Colonic mucosa (tissue), 4 donors: ENCODE data around the gene ST7. TPM values are rescaled to one million over a fixed set of nuclear protein-coding genes. Genes with fewer than 3 reads are reported as not detected.

Experiments used
- DNase-seq: peaks from one replicate; pipeline ENCODE4 v3.0.0-alpha.2; 2020
- H3K27ac ChIP-seq: fragments of 200-600 bp; one replicate; pipeline ENCODE4 v1.8.0; 2021
- H3K27me3 ChIP-seq: fragments of 200-600 bp; one replicate; pipeline ENCODE4 v1.8.0; 2021
- H3K36me3 ChIP-seq: fragments of 200-600 bp; one replicate; pipeline ENCODE4 v1.8.0; 2021
- H3K4me1 ChIP-seq: fragments of 200-600 bp; one replicate; pipeline ENCODE4 v1.8.0; 2021; ENCODE audit warnings: mild to moderate bottlenecking
- H3K4me3 ChIP-seq: fragments of 200-600 bp; one replicate; pipeline ENCODE4 v1.8.0; 2021
- H3K9ac ChIP-seq, 2 donors: one replicate each; pipeline ENCODE4 v1.7.0; 2013; ENCODE audit warnings: control low read depth in 2 of 2, low read depth in 2 of 2, low read length in 2 of 2
- H3K9me3 ChIP-seq: fragments of 200-600 bp; one replicate; pipeline ENCODE4 v1.8.0; 2021
- CTCF ChIP-seq: fragments of 200-600 bp; IDR thresholded peaks from one replicate; pipeline ENCODE4 v1.8.0; 2022; ENCODE audit warnings: antibody characterized with exemption, mild to moderate bottlenecking
- intact Hi-C: fragments of 100-400 bp; cut with DNase I; formaldehyde crosslinking; loops from one replicate; pipeline ENCODE4 v1.14.1; 2022
- total RNA-seq, 2 donors: library from RNA; stranded (reverse); fragmentation: NEBNext Ultra II Directional in 1 of 2; extraction: Animal tissue kit (Norgen Biotek cat#: 25700) in 1 of 2; gene quantifications; one replicate each; pipeline ENCODE4 v1.2.1, GENCODE V29; 2021
- donor health status: healthy.
- donor health status: DM: no; HTN: no; CAD: no.
- donor health status: DM: no; HTN: no; CAD: no.

Gene ST7
- total RNA-seq, 2 donors from 2014 or later = 10.6 to 12.2 TPM

GRCh38 chr7:117152213-117153007, 199.1 kb downstream of the ST7 start:
- no peak overlapping the region for H3K4me3 ChIP-seq
- H3K9me3 ChIP-seq = no peaks in the 10 kb centered on the region
- no peaks in the 10 kb centered on the region for H3K27me3 ChIP-seq
- no peak overlapping the region for H3K9ac ChIP-seq
- H3K4me1 ChIP-seq = no peaks in the 10 kb centered on the region
- no peak for DNase-seq
- no peak overlapping the region for H3K27ac ChIP-seq
- intact Hi-C loops = no loop called here
- no peaks in the 10 kb centered on the region for H3K36me3 ChIP-seq
- no peak for TF ChIP-seq CTCF

GRCh38 chr7:117153016-117153545, 199.8 kb downstream of the ST7 start:
- H3K36me3 ChIP-seq = no peaks in the 10 kb centered on the region
- no peak overlapping the region for H3K27ac ChIP-seq
- no peaks in the 10 kb centered on the region for H3K9me3 ChIP-seq
- H3K4me1 ChIP-seq = no peaks in the 10 kb centered on the region
- H3K9ac ChIP-seq = no peak overlapping the region
- intact Hi-C loops = no loop called here
- TF ChIP-seq CTCF = no peak
- H3K27me3 ChIP-seq = no peaks in the 10 kb centered on the region
- H3K4me3 ChIP-seq = no peak overlapping the region
- DNase-seq = no peak

DNA sequence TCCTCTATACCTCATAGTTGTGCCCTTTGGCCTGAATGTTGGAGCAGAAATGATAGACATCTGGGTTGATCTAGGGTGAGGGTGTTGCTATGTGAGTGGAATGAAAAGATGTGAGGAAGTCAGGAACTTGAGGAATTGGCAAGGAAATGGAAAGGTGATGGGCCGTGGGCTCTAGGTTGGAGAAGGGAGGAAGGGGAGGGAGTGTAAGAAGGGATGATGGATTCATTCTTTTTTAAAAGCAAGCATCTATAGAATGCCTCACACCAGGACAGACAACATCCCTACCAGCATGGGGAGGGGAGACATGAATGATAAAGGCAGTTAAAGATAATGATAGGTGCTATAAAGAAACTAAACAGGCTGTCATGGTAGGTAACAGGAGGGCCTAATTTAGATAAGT, 201.4 kb downstream of the ST7 start:
- Histone ChIP-seq H3K36me3 (no peaks in the 10 kb centered on the region), H3K4me3 (no peak overlapping the region), H3K27ac (no peak overlapping the region), H3K4me1 (no peaks in the 10 kb centered on the region), H3K9me3 (no peaks in the 10 kb centered on the region), H3K27me3 (no peaks in the 10 kb centered on the region), H3K9ac (no peak overlapping the region)
- intact Hi-C loops = no loop called here
- no peak for DNase-seq
- TF ChIP-seq CTCF = no peak

GRCh38 chr7:117155694-117156093, 202.4 kb downstream of the ST7 start:
- Histone ChIP-seq H3K4me3 (no peak overlapping the region), H3K4me1 (no peaks in the 10 kb centered on the region), H3K27me3 (no peaks in the 10 kb centered on the region), H3K9me3 (no peaks in the 10 kb centered on the region), H3K27ac (no peak overlapping the region), H3K36me3 (no peaks in the 10 kb centered on the region), H3K9ac (no peak overlapping the region)
- TF ChIP-seq CTCF = no peak
- DNase-seq = no peak
- intact Hi-C loops = no loop called here

GRCh38 chr7:117157241-117158209, 204.2 kb downstream of the ST7 start:
- Histone ChIP-seq H3K4me3 (no peak overlapping the region), H3K27me3 (no peaks in the 10 kb centered on the region), H3K27ac (no peak overlapping the region), H3K4me1 (no peaks in the 10 kb centered on the region), H3K36me3 (no peaks in the 10 kb centered on the region), H3K9ac (no peak overlapping the region), H3K9me3 (no peaks in the 10 kb centered on the region)
- intact Hi-C loops = no loop called here
- DNase-seq = no peak
- no peak for TF ChIP-seq CTCF
